Lung (tissue), 12 donors: ENCODE data around the gene CHD6. TPM values are rescaled to one million over a fixed set of nuclear protein-coding genes. Genes with fewer than 3 reads are reported as not detected.

Experiments
- ATAC-seq: fragments of 200-7000 bp; cut with Tn5 transposase; one replicate; pipeline ENCODE4 v1.9.1; 2020; ENCODE audit warnings: moderate number of reproducible peaks; ENCODE audit not compliant: insufficient read depth, low FRiP score
- DNase-seq, 3 donors: peaks; one replicate each; pipeline ENCODE4 v3.0.0-alpha.2; 2013 to 2017
- H3K27ac ChIP-seq, 2 donors: one replicate each; pipeline ENCODE4 v1.5.1; 2013; ENCODE audit warnings: mild to moderate bottlenecking in 2 of 2, moderate library complexity in 2 of 2, control low read depth in 1 of 2, inconsistent platforms in 1 of 2, low read depth in 1 of 2, low read length in 1 of 2
- H3K27me3 ChIP-seq, 3 donors: one replicate each; pipeline ENCODE4 v1.5.1; 2013; ENCODE audit warnings: low read length in 2 of 3; ENCODE audit not compliant: control insufficient read depth in 3 of 3, insufficient read depth in 3 of 3
- H3K36me3 ChIP-seq, 4 donors: one replicate each; pipeline ENCODE4 v1.5.1; 2013; ENCODE audit warnings: low read length in 4 of 4, mild to moderate bottlenecking in 1 of 4, moderate library complexity in 1 of 4; ENCODE audit not compliant: control insufficient read depth in 4 of 4, insufficient read depth in 4 of 4
- H3K4me1 ChIP-seq, 5 donors: one replicate each; pipeline ENCODE4 v1.5.1; 2013; ENCODE audit warnings: low read length in 5 of 5, mild to moderate bottlenecking in 2 of 5, moderate library complexity in 1 of 5; ENCODE audit not compliant: control insufficient read depth in 5 of 5, insufficient read depth in 5 of 5
- H3K4me3 ChIP-seq: one replicate; pipeline ENCODE4 v1.5.1; 2013; ENCODE audit warnings: mild to moderate bottlenecking, control low read depth, moderate library complexity
- H3K9ac ChIP-seq, 2 donors: one replicate each; pipeline ENCODE4 v1.5.1; 2013; ENCODE audit warnings: low read length in 2 of 2, control low read depth in 1 of 2; ENCODE audit not compliant: insufficient read depth in 1 of 2
- H3K9me3 ChIP-seq, 4 donors: one replicate each; pipeline ENCODE4 v1.5.1; 2013; ENCODE audit warnings: low read length in 3 of 4, mild to moderate bottlenecking in 1 of 4, moderate library complexity in 1 of 4; ENCODE audit not compliant: control insufficient read depth in 4 of 4, insufficient read depth in 3 of 4
- CTCF ChIP-seq: IDR thresholded peaks from 2 replicates; pipeline ENCODE4 v1.5.1; 2012; ENCODE audit warnings: mild to moderate bottlenecking; ENCODE audit errors: control extremely low read depth, extremely low read depth
- WGBS, 2 donors: extraction: QIAGEN DNeasy Blood & Tissue Kit; methylation state at CpG; one replicate each; pipeline ENCODE4 v1.1.7; 2013; 5-methylcytosine and 5-hydroxymethylcytosine counted together
- polyA plus RNA-seq, 2 donors: library from polyadenylated mRNA; stranded (reverse); fragments of 200-250 nt; gene quantifications; one replicate each; pipeline ENCODE4 v1.2.1, GENCODE V29; 2013
- total RNA-seq, 2 donors: library from RNA; depleted of rRNA in 1 of 2; stranded (reverse); fragments of >200 nt in 1 of 2; gene quantifications; one replicate each; pipeline ENCODE4 v1.2.1, GENCODE V29; 2014 to 2021
- donor health status: control.
- donor health status: control.
- donor health status: Bipolar disorder and iron deficiency.
- donor health status: healthy.
- donor health status: DM: yes; HTN: yes; CAD: no.

The CHD6 gene
- total and polyA plus RNA-seq, 4 donors: 5.0 to 95.3 (median 21.0) TPM

GRCh38 chr20:41456351-41456750 lies 161.8 kb downstream of the CHD6 start:
- Histone ChIP-seq H3K9ac (no peak overlapping the region), H3K4me3 (no peak overlapping the region), H3K27me3 (no peaks in the 10 kb centered on the region), H3K4me1 (peaks cover 0 to 6% (median 0%) of the 10 kb centered on the region in 5 donors), H3K27ac (no peak overlapping the region), H3K36me3 (peaks cover 30 to 53% (median 40%) of the 10 kb centered on the region in 4 donors), H3K9me3 (no peaks in the 10 kb centered on the region)
- TF ChIP-seq CTCF: no peak
- peak in 2 of 3 donors; percentile 46 to 63 for DNase-seq
- no peak for ATAC-seq

- ATAC-seq (no peak), DNase-seq (no peak)
- no peaks in the 10 kb centered on the region for H3K9me3 ChIP-seq
- no peak for TF ChIP-seq CTCF
- peaks cover 0 to 6% (median 0%) of the 10 kb centered on the region in 5 donors for H3K4me1 ChIP-seq
- no peak overlapping the region for H3K27ac ChIP-seq
- no peak overlapping the region for H3K9ac ChIP-seq
- peaks cover 37 to 63% (median 50%) of the 10 kb centered on the region in 4 donors for H3K36me3 ChIP-seq
- no peaks in the 10 kb centered on the region for H3K27me3 ChIP-seq
- H3K4me3 ChIP-seq: no peak overlapping the region
Observed at GRCh38 chr20:41454250-41454649, 163.9 kb downstream of the CHD6 start.

- ATAC-seq (no peak), DNase-seq (no peak)
- Histone ChIP-seq H3K4me3 (no peak overlapping the region), H3K9ac (no peak overlapping the region), H3K9me3 (no peaks in the 10 kb centered on the region), H3K4me1 (peaks cover 0 to 6% (median 0%) of the 10 kb centered on the region in 5 donors), H3K27me3 (no peaks in the 10 kb centered on the region), H3K36me3 (peaks cover 39 to 67% (median 52%) of the 10 kb centered on the region in 4 donors), H3K27ac (no peak overlapping the region)
- TF ChIP-seq CTCF: no peak
- 82 to 85% methylated on average over 12 of the region's 12 CpGs for WGBS, 2 donors
Observed at GRCh38 chr20:41453010-41453950, 164.9 kb downstream of the CHD6 start.
